HG02840 (cell line): ENCODE measurements around the gene NEK9.

ENCODE experiments used
- ATAC-seq: cut with Tn5 transposase; IDR thresholded peaks from one replicate; pipeline ENCODE4 v1.9.1; 2021; ENCODE audit warnings: mild to moderate bottlenecking, moderate library complexity, moderate number of reproducible peaks; ENCODE audit not compliant: unreplicated experiment, low FRiP score

Gene NEK9

GRCh38 chr14:75046275-75046674 is 80.6 kb downstream of the NEK9 start:
- ATAC-seq, result no peak

DNA sequence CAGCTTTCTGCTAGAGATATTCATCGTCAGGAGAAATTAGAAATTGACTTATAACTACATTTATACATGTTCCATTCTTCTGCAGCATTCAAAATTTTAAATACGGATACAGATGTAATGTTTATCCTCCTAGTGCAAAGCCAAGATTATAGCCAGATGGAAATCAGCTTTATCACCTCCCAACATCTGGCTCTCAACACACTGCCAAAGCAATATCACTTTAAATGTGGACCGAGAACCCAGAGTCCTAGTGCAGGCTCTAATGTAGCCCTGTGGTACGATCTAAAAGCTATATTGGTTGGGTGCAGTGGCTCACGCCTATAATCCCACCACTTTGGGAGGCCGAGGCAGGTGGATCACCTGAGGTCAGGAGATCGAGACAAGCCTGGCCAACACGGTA is 82.1 kb downstream of the NEK9 start:
- ATAC-seq, result no peak

DNA sequence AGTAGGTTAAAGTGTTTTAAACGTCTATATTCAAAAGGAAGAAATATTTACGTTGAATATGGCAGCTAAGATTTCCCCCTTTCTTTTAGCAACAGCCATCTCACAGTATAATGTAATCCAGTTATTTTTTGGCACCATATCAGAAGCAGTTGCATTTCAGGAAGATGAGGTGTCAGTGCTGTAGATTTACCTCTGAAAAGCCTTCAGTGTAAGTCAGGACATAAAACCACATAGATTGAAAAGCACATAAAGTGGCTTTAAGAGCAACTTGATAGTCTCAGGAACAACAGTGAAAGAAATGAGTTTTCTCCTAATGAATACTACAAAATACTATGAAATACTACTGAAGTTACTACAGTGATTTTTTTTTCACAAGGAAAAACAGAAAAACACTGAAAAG is 82.5 kb downstream of the NEK9 start:
- no peak for ATAC-seq

DNA sequence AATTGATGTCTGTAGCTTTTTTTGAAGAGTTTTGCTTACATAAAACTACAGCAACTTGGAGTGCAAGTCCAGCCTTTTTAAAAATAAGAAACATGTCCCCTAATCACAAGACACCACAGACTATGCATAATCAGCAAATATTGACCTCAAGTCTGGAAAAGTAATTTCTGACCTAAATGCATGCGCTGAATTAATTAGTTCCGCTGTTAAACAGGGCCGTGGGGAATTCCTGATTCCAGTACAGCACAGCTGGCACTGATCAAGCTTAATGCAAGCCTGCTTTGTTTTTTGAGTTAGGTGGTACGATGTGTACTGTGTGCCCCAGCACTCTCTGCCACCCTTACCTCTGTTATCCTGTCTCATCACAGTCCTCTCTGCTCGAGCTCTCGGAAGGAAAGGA is 84.8 kb downstream of the NEK9 start:
- no peak for ATAC-seq

- ATAC-seq, result no peak
These were observed 85.2 kb downstream of the NEK9 start for GRCh38 chr14:75041613-75042012.

DNA sequence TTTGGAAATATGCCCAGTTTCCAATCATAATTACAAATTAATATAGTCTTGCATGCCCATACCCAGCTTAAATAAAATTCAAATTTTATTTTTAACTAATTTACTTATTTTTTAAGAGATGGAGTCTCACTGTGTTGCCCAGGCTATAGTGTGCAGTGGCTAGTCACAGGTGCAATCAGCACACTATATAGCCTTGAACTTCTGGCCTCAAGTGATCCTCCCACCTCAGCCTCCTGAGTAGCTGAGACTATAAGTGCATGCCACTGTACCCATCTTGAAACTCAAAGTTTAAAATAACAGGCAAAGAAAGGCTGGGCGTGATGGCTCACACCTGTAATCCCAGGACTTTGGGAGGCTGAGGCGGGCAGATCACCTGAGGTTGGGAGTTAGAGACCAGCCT is 85.9 kb downstream of the NEK9 start:
- ATAC-seq, result no peak

DNA sequence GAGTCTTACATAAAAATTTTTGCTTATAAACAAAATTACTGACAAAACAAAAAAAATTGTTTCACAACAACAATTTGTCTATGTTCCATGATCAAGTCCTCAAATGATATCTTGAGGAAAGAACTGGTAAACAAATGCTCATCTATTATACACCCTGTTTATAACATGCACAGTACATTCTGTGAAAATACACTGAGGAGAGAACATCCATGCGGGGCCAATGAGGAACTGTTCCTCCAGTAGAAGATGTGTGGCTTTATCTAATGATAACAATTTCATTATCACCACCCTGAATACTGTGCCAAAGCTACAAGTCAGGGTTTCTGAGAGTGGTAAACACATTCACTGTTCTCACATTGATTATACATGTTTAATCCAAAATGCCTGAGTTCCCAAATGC is 86.3 kb downstream of the NEK9 start:
- no peak for ATAC-seq

DNA sequence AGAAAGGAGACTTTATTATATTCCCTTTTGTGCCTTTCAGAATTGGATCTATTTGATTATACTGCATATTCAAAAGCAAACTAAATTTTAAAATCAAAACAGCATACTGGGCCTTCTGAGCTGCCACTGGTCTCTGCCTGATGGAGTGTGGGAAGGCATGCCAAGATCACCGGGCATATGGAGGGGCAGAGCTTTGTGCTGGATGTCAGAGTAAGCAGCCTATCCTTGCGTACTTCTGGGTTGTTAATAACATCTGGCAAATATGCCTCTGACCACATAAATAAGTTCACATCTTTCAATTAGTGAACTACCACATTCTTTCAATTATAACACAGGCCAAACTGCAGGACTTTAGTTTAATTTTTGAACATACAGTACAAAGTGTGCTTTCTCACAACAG is 93.9 kb downstream of the NEK9 start:
- ATAC-seq, result no peak

- ATAC-seq, result no peak
These were observed 96.7 kb downstream of the NEK9 start for GRCh38 chr14:75030147-75030546.
